ENCODE measurements around the gene SAXO2.
"Not testable (repeated sequence)": the region's sequence is repeated elsewhere in the genome, so short reads cannot be mapped to it uniquely, and the experiment has no call there.

DNA sequence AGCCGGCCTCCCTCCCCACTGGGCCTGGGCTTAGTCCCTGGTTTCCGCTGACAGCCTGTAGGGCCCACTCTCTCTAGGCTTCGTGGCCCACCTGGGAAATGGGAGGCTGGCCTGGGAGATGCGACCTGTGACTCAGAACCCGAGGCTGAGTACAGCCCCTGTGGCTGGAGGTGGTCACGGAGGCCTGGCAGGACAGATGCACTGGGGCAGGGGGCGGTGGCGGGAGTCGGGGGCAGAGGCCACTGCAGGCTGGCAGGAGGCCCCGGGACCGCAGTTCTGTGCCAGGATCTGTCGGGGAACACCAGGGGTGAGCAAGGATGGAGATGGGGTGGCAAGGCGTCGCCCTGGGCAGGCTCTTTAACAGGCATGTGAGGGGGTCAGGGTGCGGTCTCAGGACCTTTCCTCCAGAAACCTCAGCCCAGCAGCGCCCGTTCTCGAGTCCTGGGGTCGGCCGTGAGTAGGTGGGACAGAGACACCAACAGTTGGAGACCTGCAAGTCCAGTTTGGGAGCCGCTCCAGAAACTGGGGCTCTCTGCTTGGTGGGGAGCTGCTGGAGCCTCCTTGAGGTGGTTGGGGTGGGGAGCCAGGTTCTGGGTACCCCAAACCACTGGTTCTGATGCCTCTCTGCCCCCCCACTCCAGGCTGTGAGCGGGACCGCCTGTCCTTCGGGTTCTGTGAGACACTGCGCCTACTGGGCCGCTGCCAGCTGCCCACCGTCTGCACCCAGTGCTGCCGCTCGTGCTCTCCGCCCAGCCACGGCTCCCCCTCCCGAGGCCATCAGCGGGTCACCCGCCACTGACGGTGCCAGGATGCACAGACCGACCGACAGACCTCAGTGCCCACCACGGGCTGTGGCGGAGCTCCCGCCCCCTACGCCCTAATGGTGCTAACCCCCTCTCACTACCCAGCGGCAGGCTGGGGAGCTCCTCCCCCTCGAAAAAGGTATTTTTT, 71.3 kb downstream of the SAXO2 start:
- TF ChIP-seq, protein P1, sequence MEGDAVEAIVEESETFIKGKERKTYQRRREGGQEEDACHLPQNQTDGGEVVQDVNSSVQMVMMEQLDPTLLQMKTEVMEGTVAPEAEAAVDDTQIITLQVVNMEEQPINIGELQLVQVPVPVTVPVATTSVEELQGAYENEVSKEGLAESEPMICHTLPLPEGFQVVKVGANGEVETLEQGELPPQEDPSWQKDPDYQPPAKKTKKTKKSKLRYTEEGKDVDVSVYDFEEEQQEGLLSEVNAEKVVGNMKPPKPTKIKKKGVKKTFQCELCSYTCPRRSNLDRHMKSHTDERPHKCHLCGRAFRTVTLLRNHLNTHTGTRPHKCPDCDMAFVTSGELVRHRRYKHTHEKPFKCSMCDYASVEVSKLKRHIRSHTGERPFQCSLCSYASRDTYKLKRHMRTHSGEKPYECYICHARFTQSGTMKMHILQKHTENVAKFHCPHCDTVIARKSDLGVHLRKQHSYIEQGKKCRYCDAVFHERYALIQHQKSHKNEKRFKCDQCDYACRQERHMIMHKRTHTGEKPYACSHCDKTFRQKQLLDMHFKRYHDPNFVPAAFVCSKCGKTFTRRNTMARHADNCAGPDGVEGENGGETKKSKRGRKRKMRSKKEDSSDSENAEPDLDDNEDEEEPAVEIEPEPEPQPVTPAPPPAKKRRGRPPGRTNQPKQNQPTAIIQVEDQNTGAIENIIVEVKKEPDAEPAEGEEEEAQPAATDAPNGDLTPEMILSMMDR (IDR thresholded peaks at IDR 0.05; ENCODE audit: extremely low read depth in 1 of 2, insufficient read depth in 1 of 2, low read depth in 1 of 2, low read length in 2 of 2), result not testable (repeated sequence)
- not testable (repeated sequence) for TF ChIP-seq POLR2A (IDR thresholded peaks at IDR 0.05; ENCODE audit: low read depth, low read length); EZH2 (IDR thresholded peaks at IDR 0.05; ENCODE audit: borderline replicate concordance, low read depth, low read length, severe bottlenecking); POLR2AphosphoS5 (IDR thresholded peaks at IDR 0.05; ENCODE audit: insufficient read depth, low read depth, low read length)
